Activated CD8-positive, alpha-beta T cell treated with anti-CD3 and anti-CD28 coated beads, Interleukin-2, amount 10 ng/mL, durations not matched to agents 7 days and 5 days (primary cell): ENCODE measurements around the gene TTLL9. TPM values are rescaled to one million over a fixed set of nuclear protein-coding genes. Genes with fewer than 3 reads are reported as not detected.
"Not testable (repeated sequence)": the region's sequence is repeated elsewhere in the genome, so short reads cannot be mapped to it uniquely, and the experiment has no call there.

Experiments used
- ATAC-seq: fragments of 150-1000 bp; cut with Tn5 transposase; one replicate; pipeline ENCODE4 v1.10.0; 2021; ENCODE audit warnings: moderate library complexity
- CTCF ChIA-PET: fragments of 350-600 bp; sonication (Branson Sonifier 250); formaldehyde crosslinking; loops from one replicate; lab custom pipeline; 2021; ENCODE audit warnings: antibody characterized with exemption; lab: Charles Lee
- POLR2A ChIA-PET: fragments of 350-600 bp; sonication (Branson Sonifier 250); formaldehyde crosslinking; loops from one replicate; lab custom pipeline; 2021; ENCODE audit warnings: antibody characterized with exemption; lab: Charles Lee
- DNase-seq: peaks from one replicate; pipeline ENCODE4 v3.0.0-alpha.2; 2020
- H3K27ac Mint-ChIP-seq: one replicate; pipeline ENCODE4 v1.8.0; 2021; ENCODE audit warnings: mild to moderate bottlenecking, mixed read lengths
- H3K27me3 Mint-ChIP-seq: one replicate; pipeline ENCODE4 v1.8.0; 2021; ENCODE audit warnings: low read depth, mixed read lengths
- H3K36me3 Mint-ChIP-seq: one replicate; pipeline ENCODE4 v1.8.0; 2021; ENCODE audit warnings: low read depth, mixed read lengths
- H3K4me1 Mint-ChIP-seq: one replicate; pipeline ENCODE4 v1.8.0; 2021; ENCODE audit warnings: low read depth, mixed read lengths
- H3K4me3 Mint-ChIP-seq: one replicate; pipeline ENCODE4 v1.8.0; 2021; ENCODE audit warnings: mild to moderate bottlenecking, mixed read lengths
- H3K9me3 Mint-ChIP-seq: one replicate; pipeline ENCODE4 v1.8.0; 2022; ENCODE audit warnings: mixed read lengths; ENCODE audit not compliant: insufficient read depth
- total RNA-seq, 2 experiments: library from RNA; stranded (reverse); gene quantifications; one replicate each; pipeline ENCODE4 v1.2.3, GENCODE V29; 2021

Gene TTLL9
- total RNA-seq, 2 experiments from 2014 or later, result not detected

GRCh38 chr20:31915491-31916280, 45.3 kb downstream of the TTLL9 start:
- Mint-ChIP-seq H3K27ac (no peak overlapping the region), H3K27me3 (peaks cover 12% of the 10 kb centered on the region), H3K36me3 (no peaks in the 10 kb centered on the region), H3K4me3 (no peak overlapping the region), H3K9me3 (no peaks in the 10 kb centered on the region), H3K4me1 (no peaks in the 10 kb centered on the region)
- CTCF ChIA-PET, result no interaction called here
- ATAC-seq (no peak), DNase-seq (no peak)
- POLR2A ChIA-PET, result no interaction called here

DNA sequence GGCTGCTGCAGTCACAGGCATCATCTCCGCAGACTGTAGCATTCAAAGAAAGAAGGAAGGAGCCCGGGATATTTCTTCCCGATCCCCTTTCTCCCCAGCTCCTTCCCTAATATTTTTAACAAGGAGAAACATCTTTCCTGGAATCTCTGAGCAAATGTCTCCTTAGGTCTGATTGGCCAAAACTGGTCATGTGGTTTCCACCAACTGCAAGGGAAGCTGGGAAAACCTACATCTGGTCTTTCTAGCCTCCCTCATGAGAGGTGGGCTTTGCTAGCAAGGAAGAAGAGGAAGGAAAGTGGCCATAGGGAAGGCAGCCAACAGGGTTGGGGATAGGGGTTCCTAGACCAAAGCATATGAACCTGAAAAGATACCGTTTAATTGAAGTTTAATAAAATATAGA, 46.3 kb downstream of the TTLL9 start:
- no peak for ATAC-seq
- H3K27ac Mint-ChIP-seq, result no peak overlapping the region
- CTCF ChIA-PET, result no interaction called here

GRCh38 chr20:31917962-31918412, 47.6 kb downstream of the TTLL9 start:
- H3K27ac Mint-ChIP-seq, H3K9me3 Mint-ChIP-seq, DNase-seq, H3K4me3 Mint-ChIP-seq, ATAC-seq, POLR2A ChIA-PET, H3K36me3 Mint-ChIP-seq, H3K4me1 Mint-ChIP-seq: not testable (repeated sequence)
- CTCF ChIA-PET, result interaction anchor here (1.4 kb wide), 1 partner anchor 71 kb away, joined by 3 read pairs; no protein-coding TSS in a partner anchor
- peaks cover 12% of the 10 kb centered on the region for H3K27me3 Mint-ChIP-seq

More for the DNA sequence above, 46.3 kb downstream of the TTLL9 start:
- no peak for DNase-seq
- Mint-ChIP-seq H3K36me3 (no peaks in the 10 kb centered on the region), H3K4me3 (no peak overlapping the region), H3K27me3 (peaks cover 12% of the 10 kb centered on the region), H3K9me3 (no peaks in the 10 kb centered on the region), H3K4me1 (no peaks in the 10 kb centered on the region)
- POLR2A ChIA-PET, result no interaction called here

GRCh38 chr20:31918466-31919105, 48.2 kb downstream of the TTLL9 start:
- ChIA-PET CTCF (interaction anchor here (1.4 kb wide), 1 partner anchor 72 kb away, joined by 3 read pairs; no protein-coding TSS in a partner anchor), POLR2A (no interaction called here)
- peaks cover 12% of the 10 kb centered on the region for H3K27me3 Mint-ChIP-seq
- ATAC-seq (no peak), DNase-seq (no peak)
- no peak overlapping the region for H3K4me3 Mint-ChIP-seq
- H3K36me3 Mint-ChIP-seq, result no peaks in the 10 kb centered on the region
- H3K4me1 Mint-ChIP-seq, result no peaks in the 10 kb centered on the region
- no peak overlapping the region for H3K27ac Mint-ChIP-seq
- H3K9me3 Mint-ChIP-seq, result no peaks in the 10 kb centered on the region

DNA sequence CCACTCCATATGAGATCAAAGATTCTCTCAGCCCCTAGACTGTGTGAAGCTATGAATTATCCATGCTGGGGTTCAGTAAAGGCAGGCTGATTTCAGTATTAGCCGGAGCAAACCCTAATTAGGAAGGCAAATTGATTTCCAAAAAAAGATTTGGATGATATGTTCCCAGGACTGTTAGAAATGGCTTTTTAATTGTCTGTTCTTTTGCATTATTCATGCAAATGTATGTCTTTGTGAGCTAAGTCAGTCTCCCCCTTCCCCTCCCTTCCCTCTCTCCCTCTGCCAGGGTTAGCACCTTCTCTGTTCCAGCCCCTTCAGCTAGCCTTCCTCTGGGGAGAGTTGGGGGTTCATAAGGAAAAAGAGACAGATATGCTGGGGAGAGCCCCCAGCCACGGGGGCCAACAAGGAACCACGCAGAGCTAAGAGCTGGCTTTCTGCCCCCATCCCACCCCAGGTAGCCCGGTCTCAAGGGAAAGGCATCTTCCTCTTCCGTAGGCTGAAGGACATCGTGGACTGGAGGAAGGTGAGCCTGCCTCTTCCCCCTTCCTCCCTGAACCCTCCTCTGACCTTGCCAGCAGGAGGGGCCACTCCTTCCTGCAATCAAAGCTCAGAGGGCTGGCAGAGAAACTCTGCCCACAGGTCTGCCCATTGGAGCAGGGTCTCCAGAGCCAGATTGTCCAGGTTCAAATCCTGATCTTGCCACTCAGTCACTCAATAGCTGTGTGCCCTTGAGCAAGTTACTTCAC, 49.1 kb downstream of the TTLL9 start:
- H3K36me3 Mint-ChIP-seq, result no peaks in the 10 kb centered on the region
- H3K27me3 Mint-ChIP-seq, result peaks cover 12% of the 10 kb centered on the region
- peaks cover 4% of the 10 kb centered on the region for H3K4me1 Mint-ChIP-seq
- no peak for DNase-seq
- H3K4me3 Mint-ChIP-seq, result no peak overlapping the region
- no peaks in the 10 kb centered on the region for H3K9me3 Mint-ChIP-seq
- H3K27ac Mint-ChIP-seq, result no peak overlapping the region
- ChIA-PET CTCF (interaction anchor here (1.4 kb wide), 1 partner anchor 73 kb away, joined by 3 read pairs; no protein-coding TSS in a partner anchor), POLR2A (no interaction called here)
- no peak for ATAC-seq

- DNase-seq, result no peak
- H3K27me3 Mint-ChIP-seq, result peaks cover 12% of the 10 kb centered on the region
- H3K36me3 Mint-ChIP-seq, result no peaks in the 10 kb centered on the region
- POLR2A ChIA-PET, result no interaction called here
- ATAC-seq, result no peak
- H3K27ac Mint-ChIP-seq, result no peak overlapping the region
- CTCF ChIA-PET, result no interaction called here
- no peaks in the 10 kb centered on the region for H3K9me3 Mint-ChIP-seq
- peaks cover 4% of the 10 kb centered on the region for H3K4me1 Mint-ChIP-seq
- no peak overlapping the region for H3K4me3 Mint-ChIP-seq
Observed at GRCh38 chr20:31920275-31920855, 49.9 kb downstream of the TTLL9 start.

GRCh38 chr20:31921480-31921879, 51.0 kb downstream of the TTLL9 start:
- H3K36me3 Mint-ChIP-seq, H3K9me3 Mint-ChIP-seq, CTCF ChIA-PET, ATAC-seq, DNase-seq, H3K27ac Mint-ChIP-seq, H3K4me1 Mint-ChIP-seq, H3K4me3 Mint-ChIP-seq, POLR2A ChIA-PET: not testable (repeated sequence)
- peaks cover 12% of the 10 kb centered on the region for H3K27me3 Mint-ChIP-seq

- DNase-seq, result no peak
- no peak overlapping the region for H3K27ac Mint-ChIP-seq
- H3K27me3 Mint-ChIP-seq, result peaks cover 12% of the 10 kb centered on the region
- peaks cover 4% of the 10 kb centered on the region for H3K4me1 Mint-ChIP-seq
- H3K4me3 Mint-ChIP-seq, result no peak overlapping the region
- no peak for ATAC-seq
- no peaks in the 10 kb centered on the region for H3K36me3 Mint-ChIP-seq
- CTCF ChIA-PET, result no interaction called here
- POLR2A ChIA-PET, result no interaction called here
- no peaks in the 10 kb centered on the region for H3K9me3 Mint-ChIP-seq
Observed at GRCh38 chr20:31922181-31922580, 51.7 kb downstream of the TTLL9 start.

GRCh38 chr20:31922588-31922987, 52.2 kb downstream of the TTLL9 start:
- no peak for ATAC-seq
- ChIA-PET POLR2A (no interaction called here), CTCF (no interaction called here)
- Mint-ChIP-seq H3K4me1 (peaks cover 4% of the 10 kb centered on the region), H3K27me3 (peaks cover 15% of the 10 kb centered on the region), H3K4me3 (no peak overlapping the region), H3K27ac (no peak overlapping the region), H3K9me3 (no peaks in the 10 kb centered on the region), H3K36me3 (no peaks in the 10 kb centered on the region)
- DNase-seq, result no peak

- Mint-ChIP-seq H3K9me3 (no peaks in the 10 kb centered on the region), H3K4me1 (peaks cover 4% of the 10 kb centered on the region), H3K27me3 (peaks cover 11% of the 10 kb centered on the region), H3K27ac (no peak overlapping the region), H3K36me3 (no peaks in the 10 kb centered on the region), H3K4me3 (no peak overlapping the region)
- ATAC-seq (no peak), DNase-seq (no peak)
- POLR2A ChIA-PET, result no interaction called here
- CTCF ChIA-PET, result interaction anchor here (0.7 kb wide), 1 partner anchor 29 kb away, joined by 3 read pairs; no protein-coding TSS in a partner anchor
Observed at GRCh38 chr20:31923388-31924331, 53.2 kb downstream of the TTLL9 start.

DNA sequence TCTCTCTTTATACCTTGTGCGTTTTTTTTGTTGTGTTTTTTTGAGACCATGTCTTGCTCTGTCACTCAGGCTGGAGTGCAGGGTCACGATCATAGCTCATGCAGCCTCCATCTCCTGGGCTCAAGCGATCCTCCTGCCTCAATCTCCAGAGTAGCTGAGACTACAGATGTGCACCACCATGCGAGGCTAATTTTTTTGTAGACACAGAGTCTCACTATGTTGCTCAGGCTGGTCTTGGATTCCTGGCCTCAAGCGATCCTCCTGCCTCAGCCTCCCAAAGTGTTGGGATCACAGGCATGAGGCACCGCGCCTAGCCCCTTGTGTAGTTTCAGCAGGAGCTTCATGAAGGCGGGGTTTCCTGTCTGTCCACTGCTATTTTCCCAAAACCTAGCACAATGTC, 54.1 kb downstream of the TTLL9 start:
- no peak overlapping the region for H3K4me3 Mint-ChIP-seq
- peaks cover 14% of the 10 kb centered on the region for H3K27me3 Mint-ChIP-seq
- no peak overlapping the region for H3K27ac Mint-ChIP-seq
- no peaks in the 10 kb centered on the region for H3K36me3 Mint-ChIP-seq
- H3K9me3 Mint-ChIP-seq, result no peaks in the 10 kb centered on the region
- POLR2A ChIA-PET, result no interaction called here
- CTCF ChIA-PET, result no interaction called here
- ATAC-seq, result no peak
- DNase-seq, result no peak
- peaks cover 4% of the 10 kb centered on the region for H3K4me1 Mint-ChIP-seq
